Esophagus muscularis mucosa (tissue), 3 donors: ENCODE measurements around the gene LMAN2.

ENCODE experiments used
- POLR2A ChIP-seq: fragments of 450-650 bp; IDR thresholded peaks from one replicate; pipeline ENCODE4 v1.6.1; 2017; ENCODE audit warnings: antibody characterized with exemption, moderate library complexity, mild to moderate bottlenecking, low read depth
- POLR2AphosphoS5 ChIP-seq, 2 donors: sonication (generic); formaldehyde crosslinking; IDR thresholded peaks; one replicate each; pipeline ENCODE4 v1.6.1; 2017; ENCODE audit warnings: antibody characterized with exemption in 2 of 2
- TF ChIP-seq, protein P1 (sequence below), 3 experiments: fragments of 200-600 bp in 2 of 3; fragments of 450-650 bp in 1 of 3; sonication (generic) in 2 of 3; IDR thresholded peaks; one replicate each; pipeline ENCODE4 v1.5.1; 2017 to 2019; ENCODE audit warnings: antibody characterized with exemption in 3 of 3, mild to moderate bottlenecking in 2 of 3, moderate library complexity in 1 of 3

DNA sequence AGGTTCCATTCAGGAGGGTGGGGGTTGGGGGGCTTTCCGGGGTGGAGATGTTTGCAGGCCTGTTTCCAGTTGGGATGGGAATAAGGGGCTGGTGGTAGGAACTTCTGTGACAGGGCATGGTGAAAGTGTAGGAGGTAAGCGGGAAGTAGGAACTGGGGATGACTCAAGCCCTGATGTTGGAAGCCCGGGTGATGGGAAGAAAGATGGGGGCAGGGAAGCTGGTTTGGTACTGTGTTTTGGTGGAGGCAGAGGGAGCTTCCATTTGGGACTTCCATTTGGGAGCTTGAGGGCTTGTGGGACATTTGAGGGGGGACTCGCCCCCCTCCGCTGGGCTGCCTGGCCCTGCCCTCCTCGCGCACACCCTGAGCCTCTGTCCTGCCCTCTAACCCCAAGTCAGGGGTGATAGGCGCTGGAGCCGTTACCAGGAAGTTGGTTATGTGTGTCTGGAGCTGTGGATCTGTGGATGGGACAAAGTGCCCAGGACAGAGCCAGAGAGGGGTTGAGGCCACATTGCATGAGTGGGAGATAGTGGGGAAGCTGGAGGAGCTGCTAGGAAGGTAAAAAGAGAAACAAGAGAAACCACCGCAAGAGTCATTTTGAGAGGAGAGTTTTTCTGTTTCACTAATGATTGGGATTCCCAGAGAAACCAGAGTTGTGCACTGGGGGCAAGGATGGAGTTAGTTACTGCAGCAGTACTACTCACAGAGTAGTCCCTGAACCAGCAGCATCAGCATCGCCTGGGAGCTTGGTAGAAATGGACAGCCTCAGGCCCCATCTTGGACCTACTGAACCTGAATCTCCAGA, 12.9 kb upstream of the LMAN2 start:
- TF ChIP-seq POLR2AphosphoS5 (IDR thresholded peaks at IDR 0.05), result no peak
- TF ChIP-seq, protein P1, sequence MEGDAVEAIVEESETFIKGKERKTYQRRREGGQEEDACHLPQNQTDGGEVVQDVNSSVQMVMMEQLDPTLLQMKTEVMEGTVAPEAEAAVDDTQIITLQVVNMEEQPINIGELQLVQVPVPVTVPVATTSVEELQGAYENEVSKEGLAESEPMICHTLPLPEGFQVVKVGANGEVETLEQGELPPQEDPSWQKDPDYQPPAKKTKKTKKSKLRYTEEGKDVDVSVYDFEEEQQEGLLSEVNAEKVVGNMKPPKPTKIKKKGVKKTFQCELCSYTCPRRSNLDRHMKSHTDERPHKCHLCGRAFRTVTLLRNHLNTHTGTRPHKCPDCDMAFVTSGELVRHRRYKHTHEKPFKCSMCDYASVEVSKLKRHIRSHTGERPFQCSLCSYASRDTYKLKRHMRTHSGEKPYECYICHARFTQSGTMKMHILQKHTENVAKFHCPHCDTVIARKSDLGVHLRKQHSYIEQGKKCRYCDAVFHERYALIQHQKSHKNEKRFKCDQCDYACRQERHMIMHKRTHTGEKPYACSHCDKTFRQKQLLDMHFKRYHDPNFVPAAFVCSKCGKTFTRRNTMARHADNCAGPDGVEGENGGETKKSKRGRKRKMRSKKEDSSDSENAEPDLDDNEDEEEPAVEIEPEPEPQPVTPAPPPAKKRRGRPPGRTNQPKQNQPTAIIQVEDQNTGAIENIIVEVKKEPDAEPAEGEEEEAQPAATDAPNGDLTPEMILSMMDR (IDR thresholded peaks at IDR 0.05), result no peak
- TF ChIP-seq POLR2A, result no peak
